ENCODE results near the gene RIPK3.

DNA sequence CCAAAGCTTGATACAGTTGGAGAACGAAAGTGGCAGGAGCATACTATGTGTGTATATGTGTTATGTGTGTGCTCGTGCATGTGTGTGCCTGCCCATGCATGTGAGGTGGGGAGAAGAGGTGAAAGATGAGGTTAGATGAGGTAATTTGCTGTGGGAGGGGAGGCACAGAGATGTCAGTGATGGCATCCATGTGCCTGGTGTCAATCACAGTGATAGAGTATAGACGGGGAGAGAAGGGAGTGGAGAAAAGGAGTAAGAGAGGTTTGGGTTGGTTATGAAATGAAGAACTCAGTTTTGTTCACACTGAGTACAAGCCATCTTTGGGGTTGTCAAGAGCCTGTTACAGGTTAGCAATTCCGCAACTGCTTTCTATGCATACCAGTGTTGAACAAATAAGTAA, 44.4 kb upstream of the RIPK3 start:
- TF ChIP-seq RAD21 (IDR thresholded peaks at IDR 0.05; ENCODE audit: low read length) (no peak), CTCF (IDR thresholded peaks at IDR 0.05) (no peak), POLR2AphosphoS5 (IDR thresholded peaks at IDR 0.05; ENCODE audit: low read depth, low read length) (no peak), TEAD4 (IDR thresholded peaks at IDR 0.05; ENCODE audit: borderline replicate concordance, insufficient read depth) (no peak), GABPA (IDR thresholded peaks at IDR 0.05; ENCODE audit: low read depth) (no peak), USF2 (IDR thresholded peaks at IDR 0.05; ENCODE audit: borderline replicate concordance, low read depth, low read length) (no peak), MXI1 (IDR thresholded peaks at IDR 0.05; ENCODE audit: low read depth, low read length) (no peak)

Measured in SK-N-SH (cell line).